Measurements from ENCODE around the gene CSKMT. TPM values are rescaled to one million over a fixed set of nuclear protein-coding genes. Genes with fewer than 3 reads are reported as not detected.
"Not testable (repeated sequence)": the region's sequence is repeated elsewhere in the genome, so short reads cannot be mapped to it uniquely, and the experiment has no call there.

CSKMT gene
- total RNA-seq, 1 donor from 2014 or later: 15.7 TPM

GRCh38 chr11:62648967-62649364 lies 16.1 kb upstream of the CSKMT start:
- Mint-ChIP-seq H3K4me3 (ENCODE audit: unreplicated experiment) (no peak overlapping the region), H3K9me3 (ENCODE audit: unreplicated experiment) (peaks cover 13% of the 10 kb centered on the region), H3K4me1 (ENCODE audit: low read depth, unreplicated experiment) (peaks cover 15% of the 10 kb centered on the region), H3K36me3 (ENCODE audit: unreplicated experiment) (no peaks in the 10 kb centered on the region), H3K27me3 (ENCODE audit: unreplicated experiment) (peaks cover 9% of the 10 kb centered on the region), H3K27ac (ENCODE audit: unreplicated experiment) (no peak overlapping the region)
- TF ChIP-seq, protein P1, sequence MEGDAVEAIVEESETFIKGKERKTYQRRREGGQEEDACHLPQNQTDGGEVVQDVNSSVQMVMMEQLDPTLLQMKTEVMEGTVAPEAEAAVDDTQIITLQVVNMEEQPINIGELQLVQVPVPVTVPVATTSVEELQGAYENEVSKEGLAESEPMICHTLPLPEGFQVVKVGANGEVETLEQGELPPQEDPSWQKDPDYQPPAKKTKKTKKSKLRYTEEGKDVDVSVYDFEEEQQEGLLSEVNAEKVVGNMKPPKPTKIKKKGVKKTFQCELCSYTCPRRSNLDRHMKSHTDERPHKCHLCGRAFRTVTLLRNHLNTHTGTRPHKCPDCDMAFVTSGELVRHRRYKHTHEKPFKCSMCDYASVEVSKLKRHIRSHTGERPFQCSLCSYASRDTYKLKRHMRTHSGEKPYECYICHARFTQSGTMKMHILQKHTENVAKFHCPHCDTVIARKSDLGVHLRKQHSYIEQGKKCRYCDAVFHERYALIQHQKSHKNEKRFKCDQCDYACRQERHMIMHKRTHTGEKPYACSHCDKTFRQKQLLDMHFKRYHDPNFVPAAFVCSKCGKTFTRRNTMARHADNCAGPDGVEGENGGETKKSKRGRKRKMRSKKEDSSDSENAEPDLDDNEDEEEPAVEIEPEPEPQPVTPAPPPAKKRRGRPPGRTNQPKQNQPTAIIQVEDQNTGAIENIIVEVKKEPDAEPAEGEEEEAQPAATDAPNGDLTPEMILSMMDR (IDR thresholded peaks at IDR 0.05; ENCODE audit: partially characterized antibody, unreplicated experiment): no peak
- no peak for DNase-seq

DNA sequence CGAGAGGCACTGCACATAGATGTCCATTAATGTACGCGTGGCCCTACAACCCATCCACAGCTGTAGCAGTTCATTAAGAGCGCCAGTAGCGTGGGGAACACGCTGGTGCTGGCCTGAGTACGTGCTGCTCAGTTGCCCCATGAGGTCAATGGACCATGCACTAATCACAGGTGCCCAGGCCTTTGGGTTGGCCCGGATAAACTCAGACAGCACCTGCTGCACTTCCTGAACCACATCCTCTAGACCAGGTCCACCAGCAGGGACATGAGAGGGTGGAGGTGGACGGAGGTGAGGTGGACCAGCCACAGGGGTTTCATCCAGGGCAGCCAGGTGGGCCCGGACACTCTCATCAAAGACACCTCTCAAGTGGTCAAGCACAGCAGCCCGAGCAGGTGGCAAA lies 15.6 kb upstream of the CSKMT start:
- Mint-ChIP-seq H3K4me1 (ENCODE audit: low read depth, unreplicated experiment) (peaks cover 15% of the 10 kb centered on the region), H3K9me3 (ENCODE audit: unreplicated experiment) (peaks cover 13% of the 10 kb centered on the region), H3K36me3 (ENCODE audit: unreplicated experiment) (no peaks in the 10 kb centered on the region), H3K4me3 (ENCODE audit: unreplicated experiment) (no peak overlapping the region), H3K27ac (ENCODE audit: unreplicated experiment) (no peak overlapping the region), H3K27me3 (ENCODE audit: unreplicated experiment) (peaks cover 9% of the 10 kb centered on the region)
- no peak for DNase-seq
- TF ChIP-seq, protein P1 (IDR thresholded peaks at IDR 0.05; ENCODE audit: partially characterized antibody, unreplicated experiment): no peak

DNA sequence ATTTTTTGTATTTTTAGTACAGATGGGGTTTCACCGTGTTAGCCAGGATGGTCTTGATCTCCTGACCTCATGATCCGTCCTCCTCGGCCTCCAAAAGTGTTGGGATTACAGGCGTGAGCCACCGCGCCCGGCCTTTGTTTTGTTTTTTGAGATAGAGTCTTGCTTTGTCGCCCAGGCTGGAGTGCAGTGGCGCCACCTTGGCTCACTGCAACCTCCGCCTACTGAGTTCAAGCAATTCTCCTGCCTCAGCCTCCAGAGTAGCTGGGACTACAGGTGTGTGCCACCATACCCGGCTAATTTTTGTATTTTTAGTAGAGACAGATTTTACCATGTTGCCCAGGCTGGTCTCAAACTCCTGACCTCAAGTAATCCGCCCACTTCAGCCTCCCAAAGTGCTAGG lies 14.8 kb upstream of the CSKMT start:
- not testable (repeated sequence) for H3K27ac Mint-ChIP-seq (ENCODE audit: unreplicated experiment); H3K27me3 Mint-ChIP-seq (ENCODE audit: unreplicated experiment); H3K36me3 Mint-ChIP-seq (ENCODE audit: unreplicated experiment); DNase-seq; H3K4me3 Mint-ChIP-seq (ENCODE audit: unreplicated experiment)
- Mint-ChIP-seq H3K9me3 (ENCODE audit: unreplicated experiment) (peaks cover 13% of the 10 kb centered on the region), H3K4me1 (ENCODE audit: low read depth, unreplicated experiment) (peaks cover 12% of the 10 kb centered on the region)

- Mint-ChIP-seq H3K9me3 (ENCODE audit: unreplicated experiment) (peaks cover 6% of the 10 kb centered on the region), H3K27ac (ENCODE audit: unreplicated experiment) (peak overlapping the region; percentile 89), H3K36me3 (ENCODE audit: unreplicated experiment) (no peaks in the 10 kb centered on the region), H3K4me1 (ENCODE audit: low read depth, unreplicated experiment) (peaks cover 5% of the 10 kb centered on the region), H3K4me3 (ENCODE audit: unreplicated experiment) (peak overlapping the region; percentile 96), H3K27me3 (ENCODE audit: unreplicated experiment) (peaks cover 3% of the 10 kb centered on the region)
- DNase-seq: no peak
- TF ChIP-seq, protein P1 (IDR thresholded peaks at IDR 0.05; ENCODE audit: partially characterized antibody, unreplicated experiment): no peak
Measured at GRCh38 chr11:62652161-62653006, 12.7 kb upstream of the CSKMT start.

DNA sequence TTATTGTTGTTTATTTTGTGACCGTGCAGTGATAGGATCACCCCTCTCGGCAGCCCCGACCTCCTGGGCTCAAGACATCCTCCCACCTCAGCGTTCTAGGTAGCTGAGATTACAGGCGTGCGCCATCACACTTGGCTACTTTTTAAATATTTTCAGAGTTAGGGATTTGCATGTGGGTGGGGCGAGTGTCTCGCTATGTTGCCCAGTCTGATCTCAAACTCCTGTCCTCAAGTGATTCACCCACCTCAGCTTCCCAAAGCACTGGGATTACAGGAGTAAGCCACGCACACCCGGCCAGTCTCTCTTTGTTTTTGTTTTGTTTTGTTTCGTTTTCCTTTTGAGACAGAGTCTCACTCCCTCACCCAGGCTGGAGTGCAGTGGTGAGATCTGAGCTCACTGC lies 10.8 kb upstream of the CSKMT start:
- Mint-ChIP-seq H3K4me3 (ENCODE audit: unreplicated experiment) (no peak overlapping the region), H3K27ac (ENCODE audit: unreplicated experiment) (no peak overlapping the region), H3K36me3 (ENCODE audit: unreplicated experiment) (no peaks in the 10 kb centered on the region), H3K27me3 (ENCODE audit: unreplicated experiment) (peaks cover 1% of the 10 kb centered on the region), H3K9me3 (ENCODE audit: unreplicated experiment) (peaks cover 6% of the 10 kb centered on the region), H3K4me1 (ENCODE audit: low read depth, unreplicated experiment) (peaks cover 5% of the 10 kb centered on the region)
- no peak for DNase-seq
- TF ChIP-seq, protein P1 (IDR thresholded peaks at IDR 0.05; ENCODE audit: partially characterized antibody, unreplicated experiment): no peak
